ENCODE results near the gene KIF5A.

- no peak for TF ChIP-seq ZNF274 (IDR thresholded peaks at IDR 0.05; ENCODE audit: low read depth, low read length)
- TF ChIP-seq SUZ12 (IDR thresholded peaks at IDR 0.05; ENCODE audit: extremely low read depth, insufficient read depth, insufficient read length) = no peak
- TF ChIP-seq YY1 (IDR thresholded peaks at IDR 0.05; ENCODE audit: insufficient read depth, insufficient read length) = no peak
Measured at GRCh38 chr12:57574795-57575194, 25.0 kb downstream of the KIF5A start.

Measured in NT2/D1 (cell line).